SK-N-SH (cell line): ENCODE results near the gene C9orf57.

Experiments
- EP300 ChIP-seq, 2 experiments: IDR thresholded peaks; 2 replicates each; pipeline versions ENCODE4 v1.4.0 to v1.6.1; 2012; ENCODE audit warnings: borderline replicate concordance in 1 of 2, low read depth in 1 of 2, low read length in 1 of 2
- FOSL2 ChIP-seq: IDR thresholded peaks from 2 replicates; pipeline ENCODE4 v1.4.0; 2012; ENCODE audit warnings: low read depth, mild to moderate bottlenecking, moderate library complexity, borderline replicate concordance
- YY1 ChIP-seq: IDR thresholded peaks from 2 replicates; pipeline ENCODE4 v1.4.0; 2012; ENCODE audit warnings: low read depth, mild to moderate bottlenecking
- TF ChIP-seq, protein P1 (sequence below): fragments of 200-600 bp; sonication (generic); IDR thresholded peaks from 2 replicates; pipeline ENCODE4 v1.6.1; 2017; ENCODE audit warnings: antibody characterized with exemption, mild to moderate bottlenecking, moderate library complexity
- TF ChIP-seq, protein P2 (sequence below): IDR thresholded peaks from 2 replicates; pipeline ENCODE4 v1.4.0; 2012; ENCODE audit warnings: low read depth, borderline replicate concordance
- TF ChIP-seq, protein P3 (sequence below): IDR thresholded peaks from 2 replicates; pipeline ENCODE4 v1.6.1; 2012; ENCODE audit warnings: mild to moderate bottlenecking, low read depth, low read length, moderate library complexity

DNA sequence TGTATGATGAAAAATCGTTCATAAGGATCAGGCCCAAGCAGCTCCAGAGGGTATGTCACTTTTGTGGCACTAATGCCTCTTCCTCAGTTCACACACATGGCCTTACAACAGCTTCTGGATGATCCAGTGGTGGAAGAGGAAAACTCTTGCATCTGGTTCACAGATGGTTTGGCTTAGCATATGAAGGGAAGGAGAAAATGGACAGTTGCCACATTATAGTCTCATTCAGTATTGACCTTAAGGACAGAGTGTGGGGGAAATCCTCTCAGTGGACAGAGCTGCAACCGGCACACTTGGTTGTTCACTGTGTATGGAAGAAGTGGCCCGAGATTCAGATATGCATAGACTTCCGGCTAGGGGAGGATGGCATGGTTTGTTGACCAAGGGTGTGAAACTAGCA lies 22.8 kb downstream of the C9orf57 start:
- TF ChIP-seq, protein P1, sequence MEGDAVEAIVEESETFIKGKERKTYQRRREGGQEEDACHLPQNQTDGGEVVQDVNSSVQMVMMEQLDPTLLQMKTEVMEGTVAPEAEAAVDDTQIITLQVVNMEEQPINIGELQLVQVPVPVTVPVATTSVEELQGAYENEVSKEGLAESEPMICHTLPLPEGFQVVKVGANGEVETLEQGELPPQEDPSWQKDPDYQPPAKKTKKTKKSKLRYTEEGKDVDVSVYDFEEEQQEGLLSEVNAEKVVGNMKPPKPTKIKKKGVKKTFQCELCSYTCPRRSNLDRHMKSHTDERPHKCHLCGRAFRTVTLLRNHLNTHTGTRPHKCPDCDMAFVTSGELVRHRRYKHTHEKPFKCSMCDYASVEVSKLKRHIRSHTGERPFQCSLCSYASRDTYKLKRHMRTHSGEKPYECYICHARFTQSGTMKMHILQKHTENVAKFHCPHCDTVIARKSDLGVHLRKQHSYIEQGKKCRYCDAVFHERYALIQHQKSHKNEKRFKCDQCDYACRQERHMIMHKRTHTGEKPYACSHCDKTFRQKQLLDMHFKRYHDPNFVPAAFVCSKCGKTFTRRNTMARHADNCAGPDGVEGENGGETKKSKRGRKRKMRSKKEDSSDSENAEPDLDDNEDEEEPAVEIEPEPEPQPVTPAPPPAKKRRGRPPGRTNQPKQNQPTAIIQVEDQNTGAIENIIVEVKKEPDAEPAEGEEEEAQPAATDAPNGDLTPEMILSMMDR = no peak
- TF ChIP-seq, protein P2, sequence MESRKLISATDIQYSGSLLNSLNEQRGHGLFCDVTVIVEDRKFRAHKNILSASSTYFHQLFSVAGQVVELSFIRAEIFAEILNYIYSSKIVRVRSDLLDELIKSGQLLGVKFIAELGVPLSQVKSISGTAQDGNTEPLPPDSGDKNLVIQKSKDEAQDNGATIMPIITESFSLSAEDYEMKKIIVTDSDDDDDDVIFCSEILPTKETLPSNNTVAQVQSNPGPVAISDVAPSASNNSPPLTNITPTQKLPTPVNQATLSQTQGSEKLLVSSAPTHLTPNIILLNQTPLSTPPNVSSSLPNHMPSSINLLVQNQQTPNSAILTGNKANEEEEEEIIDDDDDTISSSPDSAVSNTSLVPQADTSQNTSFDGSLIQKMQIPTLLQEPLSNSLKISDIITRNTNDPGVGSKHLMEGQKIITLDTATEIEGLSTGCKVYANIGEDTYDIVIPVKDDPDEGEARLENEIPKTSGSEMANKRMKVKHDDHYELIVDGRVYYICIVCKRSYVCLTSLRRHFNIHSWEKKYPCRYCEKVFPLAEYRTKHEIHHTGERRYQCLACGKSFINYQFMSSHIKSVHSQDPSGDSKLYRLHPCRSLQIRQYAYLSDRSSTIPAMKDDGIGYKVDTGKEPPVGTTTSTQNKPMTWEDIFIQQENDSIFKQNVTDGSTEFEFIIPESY = no peak
- TF ChIP-seq EP300 (IDR thresholded peaks at IDR 0.05; ENCODE audit: borderline replicate concordance in 1 of 2, low read depth in 1 of 2, low read length in 1 of 2) (no peak), FOSL2 (no peak), YY1 (no peak)
- TF ChIP-seq, protein P3, sequence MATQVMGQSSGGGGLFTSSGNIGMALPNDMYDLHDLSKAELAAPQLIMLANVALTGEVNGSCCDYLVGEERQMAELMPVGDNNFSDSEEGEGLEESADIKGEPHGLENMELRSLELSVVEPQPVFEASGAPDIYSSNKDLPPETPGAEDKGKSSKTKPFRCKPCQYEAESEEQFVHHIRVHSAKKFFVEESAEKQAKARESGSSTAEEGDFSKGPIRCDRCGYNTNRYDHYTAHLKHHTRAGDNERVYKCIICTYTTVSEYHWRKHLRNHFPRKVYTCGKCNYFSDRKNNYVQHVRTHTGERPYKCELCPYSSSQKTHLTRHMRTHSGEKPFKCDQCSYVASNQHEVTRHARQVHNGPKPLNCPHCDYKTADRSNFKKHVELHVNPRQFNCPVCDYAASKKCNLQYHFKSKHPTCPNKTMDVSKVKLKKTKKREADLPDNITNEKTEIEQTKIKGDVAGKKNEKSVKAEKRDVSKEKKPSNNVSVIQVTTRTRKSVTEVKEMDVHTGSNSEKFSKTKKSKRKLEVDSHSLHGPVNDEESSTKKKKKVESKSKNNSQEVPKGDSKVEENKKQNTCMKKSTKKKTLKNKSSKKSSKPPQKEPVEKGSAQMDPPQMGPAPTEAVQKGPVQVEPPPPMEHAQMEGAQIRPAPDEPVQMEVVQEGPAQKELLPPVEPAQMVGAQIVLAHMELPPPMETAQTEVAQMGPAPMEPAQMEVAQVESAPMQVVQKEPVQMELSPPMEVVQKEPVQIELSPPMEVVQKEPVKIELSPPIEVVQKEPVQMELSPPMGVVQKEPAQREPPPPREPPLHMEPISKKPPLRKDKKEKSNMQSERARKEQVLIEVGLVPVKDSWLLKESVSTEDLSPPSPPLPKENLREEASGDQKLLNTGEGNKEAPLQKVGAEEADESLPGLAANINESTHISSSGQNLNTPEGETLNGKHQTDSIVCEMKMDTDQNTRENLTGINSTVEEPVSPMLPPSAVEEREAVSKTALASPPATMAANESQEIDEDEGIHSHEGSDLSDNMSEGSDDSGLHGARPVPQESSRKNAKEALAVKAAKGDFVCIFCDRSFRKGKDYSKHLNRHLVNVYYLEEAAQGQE = no peak
